Left renal pelvis (tissue), 4 donors: Measurements from ENCODE around the gene ACVR1B. TPM values are rescaled to one million over a fixed set of nuclear protein-coding genes. Genes with fewer than 3 reads are reported as not detected.
A peak's percentile ranks its signal among the peaks of the same experiment; 100 is the strongest.

Source experiments
- DNase-seq, 4 donors: peaks; one replicate each; pipeline ENCODE4 v3.0.0-alpha.2; 2013; ENCODE audit warnings: low read depth in 4 of 4, low spot score in 3 of 4
- polyA plus RNA-seq, 4 donors: library from polyadenylated mRNA; unstranded; fragments of 120-200 nt; gene quantifications; one replicate each; pipeline ENCODE4 v1.2.1, GENCODE V29; 2013; ENCODE audit not compliant: insufficient read length in 4 of 4

Gene ACVR1B
- polyA plus RNA-seq, 4 donors: 22.5 to 61.6 (median 55.0) TPM

GRCh38 chr12:51994959-51995358 lies 43.5 kb downstream of the ACVR1B start:
- DNase-seq: no peak

GRCh38 chr12:51997136-51997535 lies 45.6 kb downstream of the ACVR1B start:
- no peak for DNase-seq

- DNase-seq: no peak
Observed at GRCh38 chr12:52003016-52003550, 51.6 kb downstream of the ACVR1B start.

- DNase-seq: no peak
Observed at GRCh38 chr12:52003591-52003990, 52.1 kb downstream of the ACVR1B start.

GRCh38 chr12:52004042-52004648 lies 52.6 kb downstream of the ACVR1B start:
- DNase-seq: no peak

GRCh38 chr12:52005218-52005902 lies 53.9 kb downstream of the ACVR1B start:
- DNase-seq: no peak

- no peak for DNase-seq
Observed at GRCh38 chr12:52005903-52006703, 54.6 kb downstream of the ACVR1B start.

GRCh38 chr12:52006726-52007157 lies 55.2 kb downstream of the ACVR1B start, which contains the start of gene TAMALIN:
TAMALIN (plus strand) TSS chr12:52006946; CDS start chr12:52007020, 74 bp downstream.
- DNase-seq: no peak

- no peak for DNase-seq
Observed at GRCh38 chr12:52007158-52007921, 55.8 kb downstream of the ACVR1B start.

- DNase-seq: no peak
Observed at GRCh38 chr12:52007982-52008510, 56.5 kb downstream of the ACVR1B start.

GRCh38 chr12:52009081-52009751 lies 57.7 kb downstream of the ACVR1B start:
- DNase-seq: no peak

- peak in 2 of 4 donors; percentile 78 to 82 for DNase-seq
Observed at GRCh38 chr12:52010152-52010622, 58.7 kb downstream of the ACVR1B start.

- no peak for DNase-seq
Observed at GRCh38 chr12:52010692-52011601, 59.4 kb downstream of the ACVR1B start.

GRCh38 chr12:52011602-52012214 lies 60.2 kb downstream of the ACVR1B start:
- DNase-seq: no peak

- DNase-seq: no peak
Observed at GRCh38 chr12:52013626-52014310, 62.3 kb downstream of the ACVR1B start.

GRCh38 chr12:52014567-52015530 lies 63.4 kb downstream of the ACVR1B start:
- no peak for DNase-seq
